GM12878 (cell line): ENCODE measurements around the gene GRAMD1B. TPM values are rescaled to one million over a fixed set of nuclear protein-coding genes. Genes with fewer than 3 reads are reported as not detected.

ENCODE experiments used
- ATAC-seq: fragments of 200-7000 bp; cut with Tn5 transposase; 3 replicates; pipeline ENCODE4 v1.9.1; 2020; ENCODE audit warnings: mild to moderate bottlenecking, moderate library complexity
- BruUV-seq: library from RNA; stranded (reverse); fragments of 400-500 nt; replicated peaks from 2 replicates; lab custom pipeline; 2021; lab: Mats Ljungman, UMichigan
- CTCF ChIA-PET: fragments of 300-600 bp; sonication (Branson Sonifier 250); formaldehyde crosslinking; extraction: SDS; loops from one replicate; lab custom pipeline; 2021; ENCODE audit warnings: inconsistent platforms; lab: Yijun Ruan, JAX
- POLR2A ChIA-PET: fragments of 350-600 bp; formaldehyde crosslinking; extraction: SDS; loops from one replicate; lab custom pipeline; 2021; ENCODE audit warnings: inconsistent platforms; lab: Charles Lee
- RAD21 ChIA-PET: fragments of 300-600 bp; sonication (Branson Sonifier 250); formaldehyde crosslinking; loops from one replicate; lab custom pipeline; 2023; ENCODE audit warnings: antibody characterized with exemption; ENCODE audit not compliant: unreplicated experiment; lab: Charles Lee
- SMC1A ChIA-PET: fragments of 300-600 bp; sonication (Branson Sonifier 250); formaldehyde crosslinking; loops from one replicate; lab custom pipeline; 2023; ENCODE audit not compliant: unreplicated experiment, uncharacterized antibody; lab: Charles Lee
- DNase-seq: peaks from one replicate; pipeline ENCODE4 v3.0.0-alpha.2; 2011; ENCODE audit warnings: low read depth, low spot score
- FAIRE-seq: peaks from 3 replicates; lab custom pipeline; 2011; peaks lifted over from hg19 to GRCh38; lab: Jason Lieb, UNC
- H2AFZ ChIP-seq: 2 replicates; pipeline ENCODE4 v1.6.0; 2011; ENCODE audit warnings: low read depth, low read length, control low read depth; ENCODE audit not compliant: control insufficient read depth
- H3K27ac ChIP-seq: 2 replicates; pipeline ENCODE4 v1.5.1; 2011; ENCODE audit warnings: control low read depth; ENCODE audit not compliant: control insufficient read depth, insufficient read depth
- H3K27me3 ChIP-seq, 2 experiments: replicated peaks in 1 of 2; 2 replicates each; pipeline versions ENCODE4 v1.6.0 to v1.6.1; 2011; ENCODE audit warnings: low read length in 1 of 2; ENCODE audit not compliant: control insufficient read depth in 2 of 2, insufficient read depth in 2 of 2
- H3K36me3 ChIP-seq, 2 experiments: 2 replicates each; pipeline ENCODE4 v1.5.1; 2011; ENCODE audit warnings: low read length in 1 of 2; ENCODE audit not compliant: control insufficient read depth in 2 of 2, insufficient read depth in 2 of 2
- H3K4me1 ChIP-seq: 2 replicates; pipeline ENCODE4 v1.6.1; 2011; ENCODE audit warnings: mild to moderate bottlenecking, low read length, moderate library complexity, mixed read lengths; ENCODE audit not compliant: control insufficient read depth, insufficient read depth
- H3K4me2 ChIP-seq: 2 replicates; pipeline ENCODE4 v1.6.0; 2011; ENCODE audit warnings: control low read depth; ENCODE audit not compliant: control insufficient read depth, insufficient read depth
- H3K4me3 ChIP-seq: fragments of 200-600 bp; sonication (generic); 2 replicates; pipeline ENCODE4 v1.5.1; 2016
- H3K79me2 ChIP-seq: 2 replicates; pipeline ENCODE4 v1.6.0; 2011; ENCODE audit warnings: low read length; ENCODE audit not compliant: control insufficient read depth, insufficient read depth
- H3K9ac ChIP-seq: 2 replicates; pipeline ENCODE4 v1.8.0; 2011; ENCODE audit warnings: low read length, control low read depth, mixed read lengths; ENCODE audit not compliant: control insufficient read depth, insufficient read depth
- H3K9me3 ChIP-seq: replicated peaks from 3 replicates; pipeline ENCODE4 v1.5.1; 2011; ENCODE audit warnings: mild to moderate bottlenecking, low read length; ENCODE audit not compliant: control insufficient read depth, insufficient read depth
- H4K20me1 ChIP-seq: 2 replicates; pipeline ENCODE4 v1.6.0; 2011; ENCODE audit not compliant: control insufficient read depth, insufficient read depth
- BHLHE40 ChIP-seq, 2 experiments: fragments of 450-650 bp in 1 of 2; IDR thresholded peaks; 2 replicates each; pipeline ENCODE4 v1.6.1; 2011 to 2017; ENCODE audit warnings: low read depth in 2 of 2, borderline replicate concordance in 1 of 2, improper control_type of control experiment in 1 of 2, low read length in 1 of 2, mild to moderate bottlenecking in 1 of 2
- ESRRA ChIP-seq: IDR thresholded peaks from 2 replicates; pipeline ENCODE4 v1.6.1; 2012; ENCODE audit warnings: mild to moderate bottlenecking, low read length, improper control_type of control experiment
- EZH2 ChIP-seq: IDR thresholded peaks from 2 replicates; pipeline ENCODE4 v1.6.1; 2012; ENCODE audit warnings: low read depth, mild to moderate bottlenecking, control low read depth, inconsistent platforms, low read length, borderline replicate concordance; ENCODE audit not compliant: control insufficient read depth
- NR2F1 ChIP-seq: fragments of 450-650 bp; conservative IDR thresholded peaks from 2 replicates; pipeline ENCODE4 v1.6.1; 2017; ENCODE audit warnings: mild to moderate bottlenecking
- SIN3A ChIP-seq: IDR thresholded peaks from 2 replicates; pipeline ENCODE4 v1.6.1; 2012; ENCODE audit warnings: low read depth, low read length, improper control_type of control experiment
- STAT3 ChIP-seq: IDR thresholded peaks from 2 replicates; pipeline ENCODE4 v1.6.1; 2011; ENCODE audit warnings: low read depth, low read length, improper control_type of control experiment
- TARDBP ChIP-seq: IDR thresholded peaks from 2 replicates; pipeline ENCODE4 v1.6.1; 2016; ENCODE audit warnings: borderline replicate concordance
- TCF7 ChIP-seq: IDR thresholded peaks from 2 replicates; pipeline ENCODE4 v1.6.1; 2014; ENCODE audit warnings: antibody characterized with exemption, borderline replicate concordance
- WGBS: methylation state at CpG from one replicate; pipeline ENCODE4 v1.1.6; 2016; ENCODE audit warnings: low lambda C conversion rate; ENCODE audit not compliant: insufficient replicate concordance, insufficient coverage; ENCODE audit errors: missing lambda C conversion rate; 5-methylcytosine and 5-hydroxymethylcytosine counted together
- in situ Hi-C: fragments of 300-500 bp; cut with MboI; formaldehyde crosslinking; loops from 9 replicates; pipeline ENCODE4 v1.14.3; 2018; ENCODE audit warnings: mixed read lengths
- intact Hi-C: fragments of 100-400 bp; cut with micrococcal nuclease; formaldehyde crosslinking; loops from one replicate; pipeline ENCODE4 v1.14.2; 2022; ENCODE audit not compliant: unreplicated experiment
- polyA plus RNA-seq, 11 experiments: library from polyadenylated mRNA; depleted of rRNA in 4 of 11; unstranded in 6 of 11; stranded (reverse) in 5 of 11; fragments of >200 nt; fragmentation: Nextera tagmentation in 4 of 11; fragmentation: Illumina TruSeq in 1 of 11; extraction: Ambion mirVana in 4 of 11; extraction: Trizol in 1 of 11; gene quantifications; 1 replicate in 1 of 11; 2 replicates in 10 of 11; pipeline versions ENCODE4 v1.2.1 to v1.2.3, GENCODE V29; 2011 to 2016; ENCODE audit warnings: inconsistent platforms in 2 of 11, missing spikeins in 2 of 11, low read depth in 1 of 11
- total RNA-seq, 4 experiments: library from RNA; depleted of rRNA in 3 of 4; stranded (reverse); fragments of >200 nt in 3 of 4; fragmentation: Illumina TruSeq in 1 of 4; extraction: Trizol in 1 of 4; gene quantifications; 2 replicates each; pipeline versions ENCODE4 v1.2.1 to v1.2.3, GENCODE V29; 2013 to 2021
- TF ChIP-seq, protein P1 (sequence below): fragments of 450-650 bp; IDR thresholded peaks from 2 replicates; pipeline ENCODE4 v1.6.1; 2017; ENCODE audit warnings: borderline replicate concordance

Gene GRAMD1B
- total and polyA plus RNA-seq, 10 of the 15 experiments (the other 5 are each of a cell fraction or from before 2014, with no cell fraction given): 1.9 to 49.1 (median 26.9) TPM

DNA sequence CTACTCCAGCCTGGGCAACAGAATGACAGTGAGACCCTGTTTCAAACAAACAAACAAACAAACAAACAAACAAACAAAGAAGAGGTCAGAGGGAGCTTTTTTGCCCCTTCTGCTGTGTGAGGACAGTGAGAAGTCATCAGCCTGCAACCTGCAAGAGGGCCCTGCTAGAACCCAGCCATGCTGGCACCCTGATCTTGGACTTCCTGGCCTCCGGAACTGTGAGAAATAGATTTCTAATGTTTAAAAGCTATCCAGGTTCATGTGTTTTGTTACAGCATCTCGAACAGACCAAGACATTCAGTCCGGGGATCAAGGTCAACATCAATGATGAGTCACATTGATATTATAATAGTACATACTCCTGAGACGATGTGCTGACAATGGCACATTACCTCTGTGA is 41.4 kb upstream of the GRAMD1B start:
- H3K27me3 ChIP-seq: no peaks in the 10 kb centered on the region
- H3K4me3 ChIP-seq: no peak overlapping the region
- H3K9me3 ChIP-seq: no peaks in the 10 kb centered on the region
- peaks cover 12% of the 10 kb centered on the region for H3K79me2 ChIP-seq
- H3K9ac ChIP-seq: no peak overlapping the region
- H3K4me2 ChIP-seq: no peak overlapping the region
- BruUV-seq: no TSS peak
- H3K4me1 ChIP-seq: peaks cover 44% of the 10 kb centered on the region
- TF ChIP-seq BHLHE40 (IDR thresholded peaks at IDR 0.05; ENCODE audit: borderline replicate concordance in 1 of 2, low read depth in 2 of 2, low read length in 1 of 2) (no peak), SIN3A (no peak), TARDBP (no peak), NR2F1 (no peak), TCF7 (no peak), STAT3 (no peak), EZH2 (no peak), ESRRA (no peak)
- TF ChIP-seq, protein P1, sequence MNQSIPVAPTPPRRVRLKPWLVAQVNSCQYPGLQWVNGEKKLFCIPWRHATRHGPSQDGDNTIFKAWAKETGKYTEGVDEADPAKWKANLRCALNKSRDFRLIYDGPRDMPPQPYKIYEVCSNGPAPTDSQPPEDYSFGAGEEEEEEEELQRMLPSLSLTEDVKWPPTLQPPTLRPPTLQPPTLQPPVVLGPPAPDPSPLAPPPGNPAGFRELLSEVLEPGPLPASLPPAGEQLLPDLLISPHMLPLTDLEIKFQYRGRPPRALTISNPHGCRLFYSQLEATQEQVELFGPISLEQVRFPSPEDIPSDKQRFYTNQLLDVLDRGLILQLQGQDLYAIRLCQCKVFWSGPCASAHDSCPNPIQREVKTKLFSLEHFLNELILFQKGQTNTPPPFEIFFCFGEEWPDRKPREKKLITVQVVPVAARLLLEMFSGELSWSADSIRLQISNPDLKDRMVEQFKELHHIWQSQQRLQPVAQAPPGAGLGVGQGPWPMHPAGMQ: no peak
- no peaks in the 10 kb centered on the region for H4K20me1 ChIP-seq
- 96% methylated on average over 4 of the region's 4 CpGs for WGBS
- CTCF ChIA-PET: interaction anchor here (1.1 to 2.7 kb wide), 3 partner anchors 8 to 90 kb away, joined by 4 to 16 read pairs (median 6); no protein-coding TSS in a partner anchor
- FAIRE-seq (no peak), ATAC-seq (no peak), DNase-seq (no peak)
- RAD21 ChIA-PET: interaction anchor here (8.1 kb wide), 1 partner anchor 19 kb away, joined by 34 read pairs; no protein-coding TSS in a partner anchor
- H3K27ac ChIP-seq: no peak overlapping the region
- intact Hi-C loops (no loop called here), in situ Hi-C loops (no loop called here)
- POLR2A ChIA-PET: interaction anchor here (0.6 to 1.1 kb wide), 4 partner anchors 9 to 530 kb away, joined by 3 to 5 read pairs (median 4); no protein-coding TSS in a partner anchor
- no peak overlapping the region for H2AFZ ChIP-seq
- SMC1A ChIA-PET: interaction anchor here (0.9 to 15.3 kb wide), 4 partner anchors 9 to 81 kb away, joined by 3 to 157 read pairs (median 4); no protein-coding TSS in a partner anchor
- peaks cover 0 to 2% of the 10 kb centered on the region in 2 experiments; a peak in 2 of 4 replicates for H3K36me3 ChIP-seq
